T47D (cell line): ENCODE data around the gene RBM26.

Experiments used
- DNase-seq, 2 experiments: peaks; one replicate each; pipeline versions ENCODE4 v3.0.0 to v3.0.0-alpha.2; 2011 to 2012; ENCODE audit warnings: low read depth in 1 of 2, low spot score in 1 of 2
- JUND ChIP-seq: IDR thresholded peaks from 2 replicates; pipeline ENCODE4 v1.6.1; 2012; ENCODE audit warnings: low read depth
- in situ Hi-C: cut with HindIII; loops from 2 replicates; pipeline ENCODE4 v1.10.0; 2016; ENCODE audit warnings: low sequenced_read_pairs, low pct_unique_long_range_greater_than_20kb

The RBM26 gene

GRCh38 chr13:79328510-79328909 lies 77.5 kb downstream of the RBM26 start:
- no peak for TF ChIP-seq JUND
- DNase-seq, result no peak
- in situ Hi-C loops, result no loop called here

DNA sequence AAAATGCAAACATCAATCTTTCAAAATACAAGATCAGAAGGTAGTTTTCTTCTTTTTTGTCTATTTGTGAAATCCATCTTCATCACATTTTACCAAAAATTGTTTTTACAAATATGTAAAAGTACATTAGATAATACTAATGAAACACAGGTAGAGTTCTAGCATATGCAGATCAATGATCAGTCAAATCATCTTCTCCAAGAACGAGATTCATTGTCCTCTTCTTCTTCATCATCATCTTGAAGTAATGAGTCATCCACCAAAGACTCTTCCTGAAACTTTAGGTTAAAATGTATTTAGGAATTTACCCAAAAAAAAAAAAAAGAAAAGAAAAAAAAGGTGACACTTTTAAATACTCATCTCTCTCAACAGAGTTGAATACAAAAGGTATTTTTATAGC lies 85.6 kb downstream of the RBM26 start:
- no peak for TF ChIP-seq JUND
- no peak for DNase-seq
- in situ Hi-C loops, result no loop called here

- TF ChIP-seq JUND, result no peak
- in situ Hi-C loops, result no loop called here
- DNase-seq, result no peak
Measured at GRCh38 chr13:79318664-79319063, 87.4 kb downstream of the RBM26 start.

DNA sequence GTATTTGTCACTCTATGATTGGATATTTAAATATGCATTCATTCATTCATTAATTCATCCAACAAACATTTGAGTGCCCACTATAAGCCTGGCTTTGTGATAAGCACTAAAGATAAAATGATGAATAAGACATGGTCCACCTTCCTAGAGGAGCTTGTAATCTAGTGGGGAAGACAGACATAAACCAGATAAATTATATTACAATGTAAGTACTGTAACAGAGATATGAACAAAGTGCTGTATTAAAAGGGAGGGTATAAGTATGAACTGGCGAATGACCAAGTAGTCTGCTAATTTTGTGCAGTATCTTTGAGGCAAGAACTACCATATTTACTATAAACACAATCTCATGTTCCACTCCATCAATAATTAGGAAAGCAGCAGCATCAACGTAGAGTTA lies 88.2 kb downstream of the RBM26 start:
- in situ Hi-C loops, result no loop called here
- no peak for DNase-seq
- no peak for TF ChIP-seq JUND

DNA sequence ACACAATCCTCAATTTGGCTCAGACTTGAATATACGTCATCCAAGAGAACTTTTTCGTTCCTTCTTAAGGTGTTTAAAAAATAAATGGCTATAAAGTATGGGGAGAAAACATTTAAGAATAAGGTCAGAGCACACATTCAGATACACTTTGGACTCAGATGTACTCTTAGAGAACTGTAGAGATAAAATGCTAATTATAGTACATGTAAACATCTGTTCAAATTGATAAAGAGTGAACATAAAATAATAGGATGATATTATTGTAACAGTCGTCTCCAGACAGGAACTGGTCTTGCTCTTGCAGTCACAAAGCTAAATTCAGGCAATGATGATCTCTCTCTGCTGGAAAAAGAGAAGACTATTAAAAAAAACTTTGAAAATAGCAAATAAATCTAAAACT lies 91.4 kb downstream of the RBM26 start:
- DNase-seq, result no peak
- in situ Hi-C loops, result no loop called here
- TF ChIP-seq JUND, result no peak

DNA sequence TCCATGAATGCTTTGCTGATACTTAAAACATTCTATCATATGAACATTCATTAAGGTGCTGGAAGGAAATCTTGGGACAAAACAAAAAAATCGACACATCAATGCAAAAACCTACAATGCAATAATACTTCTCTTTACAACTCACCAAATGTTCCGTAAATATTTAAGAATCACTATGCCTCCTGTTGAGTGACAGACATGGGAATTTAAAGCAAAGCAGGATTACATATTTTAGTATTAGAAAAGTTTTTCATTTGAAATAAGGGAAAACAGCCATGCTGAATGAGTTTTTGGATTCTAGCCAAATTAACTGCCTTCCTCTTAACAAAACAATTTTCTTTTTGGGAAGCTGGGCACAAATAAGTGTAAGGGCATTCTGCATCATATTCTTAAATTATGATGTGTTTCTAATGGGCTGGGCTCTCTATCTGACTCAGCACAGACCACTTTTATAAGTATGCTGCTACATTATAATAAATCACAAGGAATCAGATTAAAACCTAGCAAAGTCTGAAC lies 93.7 kb downstream of the RBM26 start:
- no peak for DNase-seq
- in situ Hi-C loops, result no loop called here
- TF ChIP-seq JUND, result no peak

DNA sequence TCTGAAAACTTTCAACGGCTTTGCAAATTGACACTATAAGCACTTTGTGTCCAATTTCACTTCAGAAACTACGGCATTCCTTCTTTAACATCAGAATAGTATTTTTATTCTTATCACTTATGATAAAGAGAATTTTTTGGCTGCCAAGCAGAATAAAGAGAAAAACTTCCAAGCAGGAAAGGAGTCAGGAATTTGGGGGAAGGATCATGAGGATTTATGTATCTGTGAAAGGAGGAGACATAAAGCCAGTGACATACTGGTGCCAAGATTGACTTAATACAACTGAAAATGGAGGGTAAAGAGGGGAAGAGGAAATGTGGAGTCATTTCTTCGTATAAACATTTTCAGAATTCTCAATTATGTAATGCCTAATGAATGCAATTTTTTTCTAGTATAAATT lies 94.7 kb downstream of the RBM26 start:
- in situ Hi-C loops, result no loop called here
- DNase-seq, result no peak
- no peak for TF ChIP-seq JUND

DNA sequence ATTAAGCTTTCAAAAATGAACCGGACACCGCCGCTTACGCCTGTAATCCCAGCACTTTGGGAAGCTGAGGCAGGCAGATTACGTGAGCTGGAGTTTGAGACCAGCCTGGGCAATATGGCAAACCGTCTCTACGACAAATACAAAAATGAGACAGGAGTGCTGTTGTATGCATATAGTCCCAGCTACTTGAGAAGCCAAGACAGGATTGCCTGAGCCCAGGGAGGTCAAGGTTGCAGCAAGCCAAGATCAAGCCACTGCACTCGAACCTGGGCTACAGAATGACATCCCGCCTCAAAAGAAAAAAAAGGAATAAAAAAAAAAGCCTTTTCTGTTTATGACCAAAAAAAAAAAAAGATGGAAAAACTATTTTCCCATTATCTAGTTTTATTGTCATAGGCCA lies 96.4 kb downstream of the RBM26 start:
- no peak for TF ChIP-seq JUND
- no peak for DNase-seq
- in situ Hi-C loops, result no loop called here

DNA sequence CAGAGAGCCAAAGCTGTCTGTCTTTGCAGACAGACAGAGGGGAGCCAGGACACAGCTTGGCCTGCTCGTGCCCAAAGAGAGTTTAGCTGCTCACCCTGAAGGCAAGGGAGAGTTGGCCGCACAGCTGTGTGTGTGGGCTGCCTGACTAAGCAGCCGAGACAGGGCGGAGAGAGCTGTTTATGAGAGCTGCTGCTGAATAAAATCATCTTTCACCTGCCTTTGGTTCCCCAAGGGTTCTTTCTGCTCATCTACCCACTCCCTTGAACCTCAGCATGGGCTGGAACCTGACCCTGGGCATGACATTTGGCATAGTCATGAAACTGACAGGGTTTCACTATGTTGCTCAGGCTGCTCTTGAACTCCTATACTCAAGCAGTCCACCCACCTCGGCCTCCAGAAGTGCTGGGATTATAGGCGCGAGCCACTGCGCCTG lies 98.2 kb downstream of the RBM26 start:
- TF ChIP-seq JUND, result no peak

GRCh38 chr13:79307433-79307861 lies 98.6 kb downstream of the RBM26 start:
- in situ Hi-C loops, result no loop called here
- no peak for DNase-seq
- no peak for TF ChIP-seq JUND

More for the DNA sequence above, 98.2 kb downstream of the RBM26 start:
- peak in 1 of 2 experiments; percentile 5 for DNase-seq
- in situ Hi-C loops, result no loop called here

GRCh38 chr13:79306650-79307049 lies 99.4 kb downstream of the RBM26 start:
- no peak for DNase-seq
- TF ChIP-seq JUND, result no peak
- in situ Hi-C loops, result no loop called here

GRCh38 chr13:79297128-79297527 lies 108.9 kb downstream of the RBM26 start:
- TF ChIP-seq JUND, result no peak
- DNase-seq, result no peak
- in situ Hi-C loops, result no loop called here

GRCh38 chr13:79295906-79296706 lies 109.9 kb downstream of the RBM26 start:
- in situ Hi-C loops, result no loop called here
- no peak for DNase-seq
- no peak for TF ChIP-seq JUND

DNA sequence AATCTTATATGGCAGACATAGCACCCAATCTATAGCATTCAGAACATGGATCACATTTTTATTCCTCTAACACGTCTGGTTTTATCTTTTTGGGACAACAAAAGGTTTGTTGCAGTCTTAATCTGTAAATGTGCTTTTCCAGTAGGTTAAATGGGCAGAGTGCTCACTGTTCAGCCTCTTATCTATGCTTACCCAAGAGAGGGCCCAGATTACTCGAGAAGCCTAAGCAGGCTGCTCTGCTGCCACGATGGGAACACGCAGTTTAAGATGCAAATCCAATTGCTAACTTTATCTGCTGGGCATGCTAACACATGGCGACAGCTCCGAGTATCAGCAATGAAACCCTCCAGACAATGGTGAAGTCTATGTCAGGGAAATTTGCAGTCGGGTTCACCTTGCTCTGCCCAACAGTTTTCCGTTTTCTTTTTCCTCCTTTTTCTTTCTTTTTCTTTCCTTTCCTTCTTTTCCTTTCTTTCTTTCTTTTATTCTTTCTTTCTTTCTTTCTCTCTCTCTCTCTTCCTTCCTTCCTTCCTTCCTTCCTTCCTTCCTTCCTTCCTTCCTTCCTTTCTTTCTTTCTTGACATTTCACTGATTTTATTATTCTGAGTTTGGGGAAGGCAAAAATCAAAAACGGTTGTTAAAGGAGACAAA lies 115.3 kb downstream of the RBM26 start:
- DNase-seq, result no peak
- no peak for TF ChIP-seq JUND
- in situ Hi-C loops, result no loop called here
